Testis (tissue), 2 donors: Measurements from ENCODE around the gene OR1F1.

ENCODE experiments used
- POLR2A ChIP-seq: fragments of 450-650 bp; IDR thresholded peaks from one replicate; pipeline ENCODE4 v1.6.1; 2017; ENCODE audit warnings: antibody characterized with exemption, mild to moderate bottlenecking, moderate library complexity
- TF ChIP-seq, protein P1 (sequence below), 3 experiments: fragments of 450-650 bp in 2 of 3; fragments of 200-600 bp in 1 of 3; sonication (generic) in 1 of 3; IDR thresholded peaks; one replicate each; pipeline ENCODE4 v1.5.1; 2016 to 2019; ENCODE audit warnings: antibody characterized with exemption in 3 of 3, mild to moderate bottlenecking in 2 of 3, moderate library complexity in 1 of 3

DNA sequence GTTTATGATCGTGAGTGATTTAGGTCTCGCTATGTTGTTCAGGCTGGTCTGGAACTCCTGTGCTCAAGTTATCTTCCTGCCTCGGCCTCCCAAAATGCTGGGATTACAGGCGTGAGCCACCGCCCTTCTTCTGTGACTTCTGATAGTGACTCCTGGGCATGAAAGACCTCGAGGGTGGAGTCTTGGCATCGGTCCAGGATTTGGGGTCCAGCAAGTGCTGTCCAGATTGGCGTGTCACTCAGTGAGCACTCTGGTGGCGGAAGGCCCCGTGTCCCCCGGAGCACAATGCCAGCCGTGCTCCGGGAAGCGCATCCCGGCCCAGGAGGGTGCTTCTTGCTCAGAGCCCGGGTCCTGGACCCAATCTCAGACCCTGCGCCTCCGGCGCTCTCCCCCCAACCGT lies 6.8 kb downstream of the OR1F1 start:
- TF ChIP-seq, protein P1, sequence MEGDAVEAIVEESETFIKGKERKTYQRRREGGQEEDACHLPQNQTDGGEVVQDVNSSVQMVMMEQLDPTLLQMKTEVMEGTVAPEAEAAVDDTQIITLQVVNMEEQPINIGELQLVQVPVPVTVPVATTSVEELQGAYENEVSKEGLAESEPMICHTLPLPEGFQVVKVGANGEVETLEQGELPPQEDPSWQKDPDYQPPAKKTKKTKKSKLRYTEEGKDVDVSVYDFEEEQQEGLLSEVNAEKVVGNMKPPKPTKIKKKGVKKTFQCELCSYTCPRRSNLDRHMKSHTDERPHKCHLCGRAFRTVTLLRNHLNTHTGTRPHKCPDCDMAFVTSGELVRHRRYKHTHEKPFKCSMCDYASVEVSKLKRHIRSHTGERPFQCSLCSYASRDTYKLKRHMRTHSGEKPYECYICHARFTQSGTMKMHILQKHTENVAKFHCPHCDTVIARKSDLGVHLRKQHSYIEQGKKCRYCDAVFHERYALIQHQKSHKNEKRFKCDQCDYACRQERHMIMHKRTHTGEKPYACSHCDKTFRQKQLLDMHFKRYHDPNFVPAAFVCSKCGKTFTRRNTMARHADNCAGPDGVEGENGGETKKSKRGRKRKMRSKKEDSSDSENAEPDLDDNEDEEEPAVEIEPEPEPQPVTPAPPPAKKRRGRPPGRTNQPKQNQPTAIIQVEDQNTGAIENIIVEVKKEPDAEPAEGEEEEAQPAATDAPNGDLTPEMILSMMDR (IDR thresholded peaks at IDR 0.05) = no peak
- no peak for TF ChIP-seq POLR2A
